Measurements from ENCODE around the gene JAZF1.

The JAZF1 gene

DNA sequence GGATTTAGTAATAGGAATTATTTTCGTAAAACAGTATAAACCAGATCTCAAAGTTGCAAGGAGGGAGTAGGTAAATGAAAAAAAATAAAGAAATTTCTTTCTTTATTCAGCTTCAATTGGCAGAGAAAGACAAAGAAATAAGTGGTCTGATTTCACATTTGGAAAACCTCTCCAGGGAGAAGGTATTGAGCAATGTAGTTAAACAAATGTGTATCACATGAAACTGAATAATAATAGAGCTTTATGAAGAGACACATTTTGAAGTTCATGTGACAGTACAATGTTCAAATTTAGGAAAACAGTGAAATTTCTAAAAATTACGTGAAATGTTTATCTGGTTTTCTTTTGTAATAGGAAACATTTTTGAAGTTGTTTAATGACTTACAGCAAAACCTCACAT is 377.6 kb downstream of the JAZF1 start:
- peak in 2 of 3 donors; percentile 2 to 23 for DNase-seq

DNA sequence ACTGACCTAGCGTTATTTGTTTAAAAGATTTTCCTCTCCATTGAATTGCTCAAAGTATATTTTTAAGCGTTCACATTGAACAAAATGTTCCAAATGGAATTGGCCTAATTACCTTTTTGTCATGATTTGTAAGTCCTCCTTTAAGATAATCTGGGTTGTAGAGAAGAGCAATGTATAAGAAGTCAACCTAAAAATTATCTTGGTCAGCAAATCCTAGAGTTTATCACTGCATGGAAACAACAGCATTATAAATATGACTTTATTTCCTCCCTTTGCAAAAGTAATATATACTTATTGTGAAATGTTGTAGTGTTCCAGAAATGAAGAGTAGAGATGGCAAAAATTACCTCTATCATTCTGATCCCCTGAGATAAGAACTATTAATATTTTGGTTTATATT is 381.4 kb downstream of the JAZF1 start:
- no peak for DNase-seq

DNA sequence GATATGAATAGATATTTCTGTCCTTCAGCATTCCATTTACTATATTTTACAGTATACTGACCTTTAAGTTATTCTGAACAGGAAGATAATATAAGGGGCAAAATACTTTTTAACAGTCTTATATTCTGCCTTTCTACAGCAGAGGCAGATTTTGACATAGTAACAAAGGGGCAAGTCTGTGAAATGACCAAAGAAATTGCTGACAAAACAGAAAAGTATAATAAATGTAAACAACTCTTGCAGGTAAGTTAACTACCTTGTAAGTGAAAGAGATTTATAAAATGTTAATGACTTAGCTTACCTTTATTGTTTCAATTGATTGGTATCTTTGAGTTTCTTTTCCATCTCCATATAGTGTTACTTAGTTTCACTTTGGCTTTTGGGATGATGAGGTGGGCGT is 384.6 kb downstream of the JAZF1 start:
- DNase-seq = no peak

DNA sequence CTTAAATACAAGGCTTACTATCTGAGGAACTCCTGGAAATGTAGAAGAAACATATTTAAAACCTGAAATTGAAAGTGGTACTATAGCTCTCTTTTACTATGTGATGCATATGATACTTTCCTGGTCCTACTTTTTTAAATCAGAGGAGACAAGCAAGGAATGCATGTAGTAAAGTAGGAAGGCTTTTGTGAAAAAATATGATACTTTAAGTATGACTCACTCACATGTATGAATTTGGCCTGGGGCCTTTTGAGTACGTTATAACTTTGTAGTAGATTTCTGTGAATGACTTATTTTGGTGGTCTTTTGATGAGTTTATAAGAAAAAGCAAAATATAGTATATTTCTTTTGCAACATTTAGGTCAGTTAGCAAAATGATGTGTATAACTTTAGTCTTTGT is 386.8 kb downstream of the JAZF1 start:
- DNase-seq = no peak

DNA sequence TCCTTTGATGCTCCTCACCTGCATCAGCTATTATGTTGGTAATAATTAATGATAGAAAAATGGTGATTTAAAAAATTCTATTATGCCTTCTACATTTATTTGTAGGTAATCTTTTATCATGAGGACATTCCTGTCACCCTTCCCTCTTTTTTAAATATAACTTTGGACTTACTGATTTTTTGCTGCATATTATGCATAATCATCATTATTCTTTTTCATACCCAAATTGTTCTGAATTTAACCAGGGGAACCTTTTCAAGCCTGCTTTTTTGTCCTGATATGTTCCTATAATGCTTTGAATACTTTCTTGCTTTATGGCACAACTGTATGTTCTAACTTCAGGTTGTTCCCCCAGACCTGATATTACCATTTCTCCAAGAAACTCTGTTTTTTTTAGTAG is 392.2 kb downstream of the JAZF1 start:
- no peak for DNase-seq

DNA sequence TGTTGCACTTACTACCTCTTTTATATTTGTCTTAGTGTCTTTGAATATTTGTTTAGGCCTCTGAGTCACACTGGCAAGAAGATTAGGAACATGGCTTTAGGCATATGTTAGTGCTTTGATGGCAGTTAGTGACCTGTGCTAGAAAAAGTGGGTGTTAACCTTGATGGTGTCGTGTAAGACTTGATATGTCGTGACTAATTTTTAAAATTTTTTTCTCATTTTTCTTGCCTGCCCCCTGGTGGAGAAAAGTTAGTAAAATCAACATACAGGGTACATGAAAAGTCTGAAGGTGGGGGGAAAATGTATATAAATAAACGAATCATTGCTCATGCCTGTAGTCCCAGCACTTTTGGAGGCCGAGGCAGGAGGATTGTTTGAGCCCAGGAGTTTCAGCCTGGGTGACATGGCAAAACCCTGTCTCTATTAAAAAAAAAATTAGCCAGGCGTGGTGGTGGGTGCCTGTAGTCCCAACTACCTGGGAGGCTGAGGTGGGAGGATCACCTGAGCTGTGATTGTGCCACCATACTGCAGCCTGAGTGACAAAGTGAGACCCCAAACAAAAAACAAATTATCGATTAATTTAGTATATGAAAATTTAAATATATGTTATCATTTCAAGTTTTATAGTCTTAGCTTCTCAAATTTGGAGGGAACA is 396.1 kb downstream of the JAZF1 start:
- peak; percentile 47 to 78 (median 76) for DNase-seq

DNA sequence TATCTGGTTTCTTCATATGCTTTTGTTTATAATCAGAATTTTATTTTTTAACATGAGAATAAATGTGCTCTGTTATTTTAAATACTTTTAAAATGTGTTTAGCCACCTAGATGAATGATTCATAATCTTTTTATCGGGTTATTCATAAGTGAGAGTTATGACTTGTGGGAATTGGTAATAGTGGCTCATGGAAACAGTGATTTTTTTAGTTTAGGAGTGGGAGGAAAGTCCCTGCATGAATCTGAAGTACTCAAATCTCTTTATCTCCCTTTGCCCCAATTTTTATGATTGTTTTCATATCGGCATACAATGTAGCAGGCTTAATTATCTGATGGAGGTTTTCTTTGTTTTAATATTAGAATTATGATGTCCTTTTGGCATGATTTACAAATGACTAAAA is 397.7 kb downstream of the JAZF1 start:
- DNase-seq = peak in 1 of 3 donors; percentile 13

DNA sequence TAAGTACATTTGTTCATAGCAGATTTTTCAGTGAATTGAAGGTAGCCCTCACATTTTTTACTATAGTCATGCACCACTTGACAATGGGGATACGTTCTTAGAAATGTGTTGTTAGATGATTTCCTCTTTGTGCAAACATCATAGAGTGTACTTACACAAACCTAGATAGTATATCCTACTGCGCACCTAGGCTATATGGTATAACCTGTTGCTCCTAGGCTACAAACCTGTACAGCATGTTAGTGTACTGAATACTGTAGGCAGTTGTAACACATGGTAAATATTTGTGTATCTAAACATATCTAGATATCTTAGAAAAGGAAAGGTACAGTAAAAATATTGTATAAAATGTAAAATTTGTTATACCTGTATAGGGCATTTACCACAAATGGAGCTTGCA is 399.4 kb downstream of the JAZF1 start:
- DNase-seq = no peak
